PC-9 (cell line): ENCODE data around the gene PADI3.

Experiments
- EZH2 ChIP-seq: fragments of 200-600 bp; sonication (generic); IDR thresholded peaks from 2 replicates; pipeline ENCODE4 v1.8.0; 2017; ENCODE audit warnings: antibody characterized with exemption, low read depth
- TF ChIP-seq, protein P1 (sequence below): fragments of 200-600 bp; sonication (generic); conservative IDR thresholded peaks from 2 replicates; pipeline ENCODE4 v1.6.1; 2017; ENCODE audit warnings: mixed run types, antibody characterized with exemption, mild to moderate bottlenecking, moderate library complexity

DNA sequence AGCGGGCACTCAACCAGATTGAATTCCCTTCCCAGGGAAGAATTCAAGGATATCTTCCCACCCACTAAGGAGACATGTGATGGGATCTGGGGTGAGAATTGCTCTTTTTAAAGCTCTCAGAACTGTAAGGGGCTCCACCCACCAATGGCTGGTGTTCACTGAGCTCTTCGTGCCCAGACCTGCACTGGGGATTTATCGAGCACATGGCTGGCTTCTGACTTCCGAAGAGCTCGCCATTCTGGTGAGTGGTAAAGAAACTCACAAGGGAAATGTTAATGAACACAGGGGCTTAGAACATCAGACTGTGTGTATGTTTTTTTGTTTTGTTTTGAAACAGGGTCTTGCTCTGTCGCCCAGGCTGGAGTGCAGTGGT is 9.8 kb downstream of the PADI3 start:
- TF ChIP-seq, protein P1, sequence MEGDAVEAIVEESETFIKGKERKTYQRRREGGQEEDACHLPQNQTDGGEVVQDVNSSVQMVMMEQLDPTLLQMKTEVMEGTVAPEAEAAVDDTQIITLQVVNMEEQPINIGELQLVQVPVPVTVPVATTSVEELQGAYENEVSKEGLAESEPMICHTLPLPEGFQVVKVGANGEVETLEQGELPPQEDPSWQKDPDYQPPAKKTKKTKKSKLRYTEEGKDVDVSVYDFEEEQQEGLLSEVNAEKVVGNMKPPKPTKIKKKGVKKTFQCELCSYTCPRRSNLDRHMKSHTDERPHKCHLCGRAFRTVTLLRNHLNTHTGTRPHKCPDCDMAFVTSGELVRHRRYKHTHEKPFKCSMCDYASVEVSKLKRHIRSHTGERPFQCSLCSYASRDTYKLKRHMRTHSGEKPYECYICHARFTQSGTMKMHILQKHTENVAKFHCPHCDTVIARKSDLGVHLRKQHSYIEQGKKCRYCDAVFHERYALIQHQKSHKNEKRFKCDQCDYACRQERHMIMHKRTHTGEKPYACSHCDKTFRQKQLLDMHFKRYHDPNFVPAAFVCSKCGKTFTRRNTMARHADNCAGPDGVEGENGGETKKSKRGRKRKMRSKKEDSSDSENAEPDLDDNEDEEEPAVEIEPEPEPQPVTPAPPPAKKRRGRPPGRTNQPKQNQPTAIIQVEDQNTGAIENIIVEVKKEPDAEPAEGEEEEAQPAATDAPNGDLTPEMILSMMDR: no peak
- no peak for TF ChIP-seq EZH2
